Neural progenitor cell (in vitro differentiated cells): ENCODE data around the gene ADCY5.

Source experiments
- EZH2phosphoT487 ChIP-seq: fragments of 200-600 bp; sonication (generic); IDR thresholded peaks from 2 replicates; pipeline ENCODE4 v1.6.1; 2017; ENCODE audit warnings: antibody characterized with exemption
- TF ChIP-seq, protein P1 (sequence below): fragments of 200-600 bp; sonication (generic); IDR thresholded peaks from 2 replicates; pipeline ENCODE4 v1.5.1; 2017; ENCODE audit warnings: antibody characterized with exemption, mild to moderate bottlenecking

DNA sequence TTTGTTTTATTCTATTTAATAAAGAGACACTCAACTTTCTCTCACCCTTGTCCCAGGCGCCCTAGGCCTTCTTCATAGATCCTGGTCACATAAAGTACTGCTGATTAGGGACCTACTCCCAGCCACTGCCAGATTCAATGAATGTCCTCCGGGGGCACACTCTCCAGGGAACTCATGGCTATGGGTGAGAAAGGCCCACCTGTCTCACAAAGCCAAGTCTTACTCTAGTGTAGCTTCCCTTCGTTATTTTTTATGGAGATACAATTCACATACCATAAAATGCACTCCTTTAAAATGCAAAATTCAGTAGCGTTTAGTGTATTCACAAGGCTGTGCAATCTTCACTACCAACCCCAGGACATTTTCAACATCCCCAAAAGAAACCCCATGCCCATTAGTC is 87.8 kb downstream of the ADCY5 start:
- TF ChIP-seq, protein P1, sequence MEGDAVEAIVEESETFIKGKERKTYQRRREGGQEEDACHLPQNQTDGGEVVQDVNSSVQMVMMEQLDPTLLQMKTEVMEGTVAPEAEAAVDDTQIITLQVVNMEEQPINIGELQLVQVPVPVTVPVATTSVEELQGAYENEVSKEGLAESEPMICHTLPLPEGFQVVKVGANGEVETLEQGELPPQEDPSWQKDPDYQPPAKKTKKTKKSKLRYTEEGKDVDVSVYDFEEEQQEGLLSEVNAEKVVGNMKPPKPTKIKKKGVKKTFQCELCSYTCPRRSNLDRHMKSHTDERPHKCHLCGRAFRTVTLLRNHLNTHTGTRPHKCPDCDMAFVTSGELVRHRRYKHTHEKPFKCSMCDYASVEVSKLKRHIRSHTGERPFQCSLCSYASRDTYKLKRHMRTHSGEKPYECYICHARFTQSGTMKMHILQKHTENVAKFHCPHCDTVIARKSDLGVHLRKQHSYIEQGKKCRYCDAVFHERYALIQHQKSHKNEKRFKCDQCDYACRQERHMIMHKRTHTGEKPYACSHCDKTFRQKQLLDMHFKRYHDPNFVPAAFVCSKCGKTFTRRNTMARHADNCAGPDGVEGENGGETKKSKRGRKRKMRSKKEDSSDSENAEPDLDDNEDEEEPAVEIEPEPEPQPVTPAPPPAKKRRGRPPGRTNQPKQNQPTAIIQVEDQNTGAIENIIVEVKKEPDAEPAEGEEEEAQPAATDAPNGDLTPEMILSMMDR: peak; percentile 33
- no peak for TF ChIP-seq EZH2phosphoT487
